WI38 (cell line): ENCODE data around the gene FEM1B.

Experiments used
- H3K4me3 ChIP-seq: 2 replicates; pipeline ENCODE4 v1.5.1; 2011; ENCODE audit warnings: low read depth, mild to moderate bottlenecking, control low read depth, low read length
- TF ChIP-seq, protein P1 (sequence below): IDR thresholded peaks from 2 replicates; pipeline ENCODE4 v1.5.1; 2012; ENCODE audit warnings: low read depth, mild to moderate bottlenecking, control low read depth, low read length

The FEM1B gene

DNA sequence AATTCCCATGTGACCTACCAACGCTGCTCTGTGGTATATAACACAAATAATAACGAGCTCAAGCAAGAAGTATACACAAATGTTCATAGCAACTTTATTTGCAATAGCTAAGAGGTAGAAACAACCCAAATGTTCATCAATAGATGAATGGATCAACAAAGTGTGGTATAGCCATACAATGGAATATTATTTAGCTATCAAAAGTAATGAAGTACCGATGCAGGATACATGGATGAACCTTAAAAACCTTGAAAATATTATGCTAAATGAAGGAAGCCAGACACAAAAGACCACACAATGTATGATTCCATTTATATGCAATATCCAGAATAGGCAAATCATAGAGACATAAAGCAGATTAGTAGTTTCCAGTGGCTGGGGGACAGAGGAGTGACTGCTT is 15.6 kb upstream of the FEM1B start:
- TF ChIP-seq, protein P1, sequence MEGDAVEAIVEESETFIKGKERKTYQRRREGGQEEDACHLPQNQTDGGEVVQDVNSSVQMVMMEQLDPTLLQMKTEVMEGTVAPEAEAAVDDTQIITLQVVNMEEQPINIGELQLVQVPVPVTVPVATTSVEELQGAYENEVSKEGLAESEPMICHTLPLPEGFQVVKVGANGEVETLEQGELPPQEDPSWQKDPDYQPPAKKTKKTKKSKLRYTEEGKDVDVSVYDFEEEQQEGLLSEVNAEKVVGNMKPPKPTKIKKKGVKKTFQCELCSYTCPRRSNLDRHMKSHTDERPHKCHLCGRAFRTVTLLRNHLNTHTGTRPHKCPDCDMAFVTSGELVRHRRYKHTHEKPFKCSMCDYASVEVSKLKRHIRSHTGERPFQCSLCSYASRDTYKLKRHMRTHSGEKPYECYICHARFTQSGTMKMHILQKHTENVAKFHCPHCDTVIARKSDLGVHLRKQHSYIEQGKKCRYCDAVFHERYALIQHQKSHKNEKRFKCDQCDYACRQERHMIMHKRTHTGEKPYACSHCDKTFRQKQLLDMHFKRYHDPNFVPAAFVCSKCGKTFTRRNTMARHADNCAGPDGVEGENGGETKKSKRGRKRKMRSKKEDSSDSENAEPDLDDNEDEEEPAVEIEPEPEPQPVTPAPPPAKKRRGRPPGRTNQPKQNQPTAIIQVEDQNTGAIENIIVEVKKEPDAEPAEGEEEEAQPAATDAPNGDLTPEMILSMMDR = no peak
- no peak overlapping the region for H3K4me3 ChIP-seq

DNA sequence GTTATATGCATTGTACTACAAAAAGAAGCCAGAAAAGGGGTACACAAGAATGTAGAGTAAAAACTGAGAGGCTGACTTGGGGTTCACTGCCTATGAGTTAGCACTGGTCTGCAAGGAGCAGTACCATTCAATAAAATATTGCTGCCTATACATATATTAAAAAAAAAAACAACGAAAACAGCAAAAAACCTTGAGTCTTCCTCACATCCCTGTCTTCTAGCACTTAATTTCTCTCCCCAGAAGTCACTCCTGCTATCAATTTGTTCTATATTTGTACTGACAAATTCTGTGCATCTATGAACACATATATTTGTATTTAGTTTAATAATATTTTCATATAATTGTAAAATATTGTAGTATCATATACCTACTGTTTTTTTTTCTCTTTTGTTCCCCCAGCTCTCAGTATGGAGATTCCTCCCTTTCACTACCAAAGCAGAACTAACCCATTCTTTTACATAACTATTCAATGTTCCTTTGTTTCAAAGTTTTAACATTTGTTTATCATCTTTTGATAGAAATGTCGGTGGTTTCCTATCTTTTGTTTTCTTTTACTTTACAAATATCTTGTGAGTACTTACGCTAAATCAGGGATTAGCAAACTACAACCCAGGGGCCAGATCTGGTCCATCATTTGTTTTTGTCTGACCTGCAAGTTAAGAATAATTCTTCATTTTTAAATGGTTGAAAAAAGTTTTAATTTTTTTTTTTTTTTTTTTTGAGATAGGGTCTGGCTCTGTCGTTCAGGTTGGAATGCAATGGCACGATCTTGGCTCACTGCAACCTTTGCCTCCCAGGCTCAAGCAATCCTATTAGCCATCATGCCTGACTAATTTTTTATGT is 14.8 kb upstream of the FEM1B start:
- no peak overlapping the region for H3K4me3 ChIP-seq
- TF ChIP-seq, protein P1 = no peak

DNA sequence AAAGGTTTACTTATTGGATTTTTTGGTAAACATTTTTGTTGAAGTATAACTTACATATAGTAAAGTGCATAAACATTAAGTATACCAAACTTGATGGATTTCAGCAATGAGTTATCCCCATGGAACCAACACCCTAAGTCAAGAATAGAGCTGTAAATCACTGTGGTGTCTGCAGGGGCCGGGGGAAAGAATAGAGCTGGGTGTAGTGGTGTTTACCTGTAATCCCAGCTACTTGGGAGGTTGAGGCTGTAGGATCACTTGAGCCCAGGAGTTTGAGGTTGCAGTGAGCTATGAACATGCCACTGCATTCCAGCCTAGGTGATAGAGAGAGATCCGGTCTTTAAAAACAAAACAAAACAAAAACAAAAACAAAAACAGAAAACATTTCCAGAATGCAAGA is 13.3 kb upstream of the FEM1B start:
- no peak overlapping the region for H3K4me3 ChIP-seq
- TF ChIP-seq, protein P1 = no peak

DNA sequence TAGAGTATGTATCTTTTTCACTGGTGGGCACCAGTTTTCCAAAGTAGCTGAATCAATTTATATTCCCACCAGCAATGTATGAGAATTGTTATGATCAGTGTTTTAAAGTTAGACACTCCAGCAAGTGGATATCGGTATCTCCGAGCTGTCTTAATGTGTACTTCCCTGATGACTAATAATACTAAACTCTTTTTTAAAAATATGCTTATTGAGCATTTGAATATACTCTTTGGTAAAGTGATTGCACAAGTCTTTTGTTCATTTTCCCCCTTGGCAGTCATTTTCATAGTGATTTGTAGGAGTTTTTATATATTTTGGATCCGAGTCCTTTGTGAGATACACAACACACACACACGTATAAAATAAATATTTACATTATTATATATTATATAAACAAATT is 12.5 kb upstream of the FEM1B start:
- TF ChIP-seq, protein P1 = no peak
- H3K4me3 ChIP-seq = no peak overlapping the region

DNA sequence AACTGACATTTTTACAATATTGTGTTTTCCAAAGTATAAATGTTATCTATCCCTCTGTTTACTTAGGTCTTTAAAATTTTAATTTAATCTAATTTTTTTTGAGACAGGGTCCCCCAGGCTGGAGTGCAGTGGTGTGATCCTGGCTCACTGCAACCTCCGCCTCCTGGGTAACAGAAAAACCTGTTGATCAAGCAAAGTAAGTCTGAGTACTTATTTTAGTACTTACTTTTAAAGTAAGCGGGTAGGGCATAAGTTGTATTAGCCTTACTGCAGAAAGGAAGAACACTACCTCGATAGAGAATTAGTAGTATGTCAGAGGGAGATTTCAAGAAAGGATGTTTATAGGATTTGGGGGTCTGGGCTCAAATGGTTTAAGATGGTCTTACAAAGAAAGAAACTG is 11.9 kb upstream of the FEM1B start:
- TF ChIP-seq, protein P1 = no peak
- no peak overlapping the region for H3K4me3 ChIP-seq

DNA sequence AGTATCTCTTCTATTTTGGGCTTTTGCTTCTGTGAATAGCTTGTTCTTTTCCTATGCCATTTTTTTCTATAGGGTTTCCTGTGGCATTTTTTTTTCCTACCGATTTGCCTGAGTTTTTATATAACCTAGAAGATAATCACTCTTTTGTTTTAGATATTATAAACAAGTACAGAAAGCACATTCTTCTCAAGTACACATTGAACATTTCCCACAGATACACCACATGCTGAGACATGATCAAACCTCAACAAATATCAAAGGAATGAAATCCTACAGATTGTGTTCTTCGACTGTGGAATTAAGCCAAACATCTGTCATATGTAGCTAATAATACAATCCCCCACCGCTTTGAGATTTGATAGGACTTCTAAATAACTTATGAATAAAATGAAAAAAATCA is 9.1 kb upstream of the FEM1B start:
- no peak overlapping the region for H3K4me3 ChIP-seq
- TF ChIP-seq, protein P1 = no peak

DNA sequence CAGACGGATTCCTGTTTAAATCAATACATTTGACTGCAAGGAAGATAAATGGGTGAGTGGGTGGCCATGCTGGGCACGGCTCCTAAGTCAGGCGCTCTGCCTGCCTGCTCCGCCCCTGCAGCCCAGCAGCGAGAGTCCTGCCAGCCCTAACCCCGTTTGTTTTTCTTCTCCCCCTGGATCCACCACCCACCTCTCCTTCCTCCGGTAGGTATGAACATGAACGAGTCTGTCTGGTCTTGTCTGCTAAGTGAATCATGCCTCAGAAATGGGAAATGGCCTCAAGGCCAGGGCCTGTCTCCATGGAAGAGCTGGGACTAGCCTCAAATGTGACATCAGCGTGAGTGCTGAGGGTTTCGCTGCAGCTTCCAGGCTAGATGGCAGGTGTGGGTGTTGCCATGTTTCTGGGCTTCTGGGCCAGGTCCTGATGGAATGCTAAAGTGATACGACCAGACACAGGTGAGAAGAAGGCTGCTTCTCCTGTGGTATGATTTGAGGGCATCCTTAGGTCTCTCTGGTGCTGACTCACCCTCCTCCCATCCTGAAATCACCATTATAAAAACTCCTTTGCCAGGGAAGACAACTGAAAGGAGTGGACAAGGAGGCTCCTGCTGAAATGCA is 5.6 kb upstream of the FEM1B start:
- no peak overlapping the region for H3K4me3 ChIP-seq
- TF ChIP-seq, protein P1 = no peak
